Pancreas (tissue), 10 donors: Measurements from ENCODE around the gene UBA52. TPM values are rescaled to one million over a fixed set of nuclear protein-coding genes. Genes with fewer than 3 reads are reported as not detected.

Source experiments
- ATAC-seq, 4 donors: fragments of 200-7000 bp; cut with Tn5 transposase; one replicate each; pipeline versions ENCODE4 v1.8.0 to v1.9.1; 2020; ENCODE audit warnings: mild to moderate bottlenecking in 4 of 4, moderate library complexity in 4 of 4
- DNase-seq, 6 donors: peaks; one replicate each; pipeline ENCODE4 v3.0.0-alpha.2; 2020
- FAIRE-seq: peaks from 2 replicates; lab custom pipeline; 2012; peaks lifted over from hg19 to GRCh38; lab: Jason Lieb, UNC
- H3K27ac ChIP-seq, 4 donors: fragments of 200-600 bp; sonication (generic); 1 replicate in 3 of 4; 2 replicates in 1 of 4; pipeline versions ENCODE4 v1.5.0 to v1.8.0; 2020
- H3K27me3 ChIP-seq, 4 donors: fragments of 200-600 bp; one replicate each; pipeline ENCODE4 v1.8.0; 2021
- H3K36me3 ChIP-seq, 3 donors: fragments of 200-600 bp; sonication (generic) in 1 of 3; one replicate each; pipeline versions ENCODE4 v1.5.0 to v1.8.0; 2020 to 2021
- H3K4me1 ChIP-seq, 3 donors: fragments of 200-600 bp; one replicate each; pipeline ENCODE4 v1.8.0; 2021
- H3K4me3 ChIP-seq, 4 donors: fragments of 200-600 bp; sonication (generic) in 2 of 4; one replicate each; pipeline versions ENCODE4 v1.5.0 to v1.8.0; 2020 to 2021
- H3K9me3 ChIP-seq, 4 donors: fragments of 200-600 bp; one replicate each; pipeline ENCODE4 v1.8.0; 2021
- CTCF ChIP-seq, 4 donors: fragments of 200-600 bp; sonication (generic) in 3 of 4; IDR thresholded peaks; one replicate each; pipeline versions ENCODE4 v1.5.0 to v1.8.0; 2021; ENCODE audit warnings: antibody characterized with exemption in 4 of 4
- WGBS, 2 donors: extraction: QIAGEN DNeasy Blood & Tissue Kit; methylation state at CpG; one replicate each; pipeline ENCODE4 v1.1.7; 2013; 5-methylcytosine and 5-hydroxymethylcytosine counted together
- intact Hi-C, 3 donors: fragments of 100-400 bp; cut with DNase I; formaldehyde crosslinking; loops; one replicate each; pipeline versions ENCODE4 v1.11.1 to v1.14.2; 2022
- polyA plus RNA-seq, 2 donors: library from polyadenylated mRNA; stranded (reverse); fragments of 200-250 nt; gene quantifications; one replicate each; pipeline ENCODE4 v1.2.3, GENCODE V29; 2013
- total RNA-seq, 6 donors: library from RNA; stranded (reverse); fragmentation: NEBNext Ultra II Directional in 4 of 6; extraction: Animal tissue kit (Norgen Biotek cat#: 25700) in 4 of 6; gene quantifications; one replicate each; pipeline versions ENCODE4 v1.2.1 to v1.2.4, GENCODE V29; 2021 to 2023
- donor health status: healthy with polysubstance abuse.
- donor health status: DM: no; HTN: no; CAD: no; lungs with moderate emphysema.
- donor health status: DM: no; HTN: no; CAD: no.
- donor health status: control.
- donor health status: control.
- donor health status: Bipolar disorder and iron deficiency.
- donor health status: DM: yes; HTN: yes; CAD: no.
- donor health status: DM: no; HTN: no; CAD: no.
- donor health status: DM: no; HTN: no; CAD: no.
- donor health status: DM: yes; HTN: yes; CAD: no.

The UBA52 gene
- total and polyA plus RNA-seq, 8 donors: 402 to 838 (median 674) TPM

GRCh38 chr19:18577365-18577914 is 5.8 kb downstream of the UBA52 start:
- DNase-seq: peak in 1 of 6 donors; percentile 11
- H3K4me3 ChIP-seq: no peak overlapping the region
- peaks cover 0 to 21% (median 16%) of the 10 kb centered on the region in 3 donors for H3K36me3 ChIP-seq
- no peak for FAIRE-seq
- no peak overlapping the region for H3K27ac ChIP-seq
- intact Hi-C loops: loop anchor here in 1 of 3 donors (10.0 kb wide), 1 partner anchor 113 kb away; no protein-coding TSS in a partner anchor
- H3K9me3 ChIP-seq: no peaks in the 10 kb centered on the region
- peaks cover 8 to 12% (median 8%) of the 10 kb centered on the region in 3 donors for H3K4me1 ChIP-seq
- no peak for TF ChIP-seq CTCF (IDR thresholded peaks at IDR 0.05)
- ATAC-seq: no peak
- H3K27me3 ChIP-seq: no peaks in the 10 kb centered on the region
- WGBS, 2 donors: 87 to 89% methylated on average over 21 of the region's 21 CpGs

- intact Hi-C loops: no loop called here
- no peak for TF ChIP-seq CTCF (IDR thresholded peaks at IDR 0.05)
- peak in 1 of 6 donors; percentile 14 for DNase-seq
- Histone ChIP-seq H3K4me3 (no peak overlapping the region), H3K27me3 (no peaks in the 10 kb centered on the region), H3K9me3 (no peaks in the 10 kb centered on the region), H3K27ac (no peak overlapping the region), H3K4me1 (no peaks in the 10 kb centered on the region), H3K36me3 (peaks cover 0 to 5% (median 3%) of the 10 kb centered on the region in 3 donors)
- FAIRE-seq: no peak
- 39 to 51% methylated on average over 7 of the region's 7 CpGs for WGBS, 2 donors
- ATAC-seq: no peak
These were observed 8.7 kb downstream of the UBA52 start for GRCh38 chr19:18580311-18580710.

GRCh38 chr19:18586306-18586705 is 14.6 kb downstream of the UBA52 start:
- Histone ChIP-seq H3K4me3 (no peak overlapping the region), H3K9me3 (no peaks in the 10 kb centered on the region), H3K4me1 (peaks cover 0 to 6% (median 5%) of the 10 kb centered on the region in 3 donors), H3K27me3 (no peaks in the 10 kb centered on the region), H3K36me3 (peaks cover 0 to 6% (median 0%) of the 10 kb centered on the region in 3 donors), H3K27ac (no peak overlapping the region)
- no peak for FAIRE-seq
- TF ChIP-seq CTCF (IDR thresholded peaks at IDR 0.05): no peak
- no peak for DNase-seq
- intact Hi-C loops: no loop called here
- ATAC-seq: no peak
- WGBS, 2 donors: 46 to 63% methylated on average over 2 of the region's 2 CpGs

GRCh38 chr19:18587561-18587960 is 15.9 kb downstream of the UBA52 start:
- TF ChIP-seq CTCF (IDR thresholded peaks at IDR 0.05): no peak
- Histone ChIP-seq H3K27me3 (no peaks in the 10 kb centered on the region), H3K9me3 (no peaks in the 10 kb centered on the region), H3K4me1 (peaks cover 0 to 6% (median 5%) of the 10 kb centered on the region in 3 donors), H3K27ac (no peak overlapping the region), H3K36me3 (peaks cover 0 to 6% (median 0%) of the 10 kb centered on the region in 3 donors), H3K4me3 (no peak overlapping the region)
- intact Hi-C loops: no loop called here
- no peak for FAIRE-seq
- ATAC-seq: no peak
- 94 to 97% methylated on average over 11 to 12 of the region's 12 CpGs for WGBS, 2 donors
- DNase-seq: peak in 1 of 6 donors; percentile 17

- Histone ChIP-seq H3K9me3 (no peaks in the 10 kb centered on the region), H3K27ac (peak overlapping the region; percentile 76 to 90 (median 84)), H3K36me3 (peaks cover 0 to 6% (median 0%) of the 10 kb centered on the region in 3 donors), H3K4me3 (peak overlapping the region; percentile 69 to 99 (median 85)), H3K4me1 (peaks cover 0 to 6% (median 5%) of the 10 kb centered on the region in 3 donors), H3K27me3 (no peaks in the 10 kb centered on the region)
- FAIRE-seq (no peak), DNase-seq (peak in 1 of 6 donors; percentile 30), ATAC-seq (peak in 1 of 4 donors; percentile 23)
- 35 to 37% methylated on average over 16 of the region's 16 CpGs for WGBS, 2 donors
- intact Hi-C loops: no loop called here
- no peak for TF ChIP-seq CTCF (IDR thresholded peaks at IDR 0.05)
These were observed 16.4 kb downstream of the UBA52 start for GRCh38 chr19:18587962-18588610.
